Calu3 (cell line): ENCODE data around the gene OR2K2. TPM values are rescaled to one million over a fixed set of nuclear protein-coding genes. Genes with fewer than 3 reads are reported as not detected.

Experiments used
- Bru-seq: library from RNA; stranded (reverse); fragments of 400-500 nt; gene quantifications from one replicate; lab custom pipeline; 2021; lab: Mats Ljungman, UMichigan
- BruChase-seq, 2 experiments: library from RNA; stranded (reverse); fragments of 400-500 nt; gene quantifications; one replicate each; lab custom pipeline; 2021; lab: Mats Ljungman, UMichigan
- BruUV-seq: library from RNA; stranded (reverse); fragments of 400-500 nt; replicated peaks from 2 replicates; lab custom pipeline; 2021; lab: Mats Ljungman, UMichigan
- CTCF ChIA-PET: fragments of 300-600 bp; sonication (Branson Sonifier 250); formaldehyde crosslinking; loops from one replicate; lab custom pipeline; 2022; ENCODE audit warnings: antibody characterized with exemption; lab: Charles Lee
- DNase-seq: peaks from one replicate; pipeline ENCODE4 v3.0.0; 2022
- H3K27ac Mint-ChIP-seq: one replicate; pipeline ENCODE4 v1.8.0; 2022; ENCODE audit warnings: mixed read lengths; ENCODE audit not compliant: unreplicated experiment
- H3K27me3 Mint-ChIP-seq: one replicate; pipeline ENCODE4 v1.8.0; 2022; ENCODE audit warnings: mixed read lengths; ENCODE audit not compliant: unreplicated experiment
- H3K36me3 Mint-ChIP-seq: one replicate; pipeline ENCODE4 v1.8.0; 2022; ENCODE audit warnings: mild to moderate bottlenecking, moderate library complexity, mixed read lengths; ENCODE audit not compliant: insufficient read depth, unreplicated experiment
- H3K4me1 Mint-ChIP-seq: one replicate; pipeline ENCODE4 v1.8.0; 2022; ENCODE audit warnings: mild to moderate bottlenecking, low read depth, mixed read lengths; ENCODE audit not compliant: unreplicated experiment
- H3K4me3 Mint-ChIP-seq: one replicate; pipeline ENCODE4 v1.8.0; 2022; ENCODE audit warnings: mild to moderate bottlenecking, low read depth, moderate library complexity, mixed read lengths; ENCODE audit not compliant: unreplicated experiment
- H3K9me3 Mint-ChIP-seq: one replicate; pipeline ENCODE4 v1.8.0; 2022; ENCODE audit warnings: low read depth, mixed read lengths; ENCODE audit not compliant: unreplicated experiment
- CTCF ChIP-seq: fragments of 200-600 bp; IDR thresholded peaks from one replicate; pipeline ENCODE4 v1.8.0; 2022; ENCODE audit warnings: antibody characterized with exemption; ENCODE audit not compliant: unreplicated experiment
- intact Hi-C: fragments of 100-400 bp; cut with micrococcal nuclease; formaldehyde crosslinking; loops from one replicate; pipeline ENCODE4 v1.10.0; 2022; ENCODE audit not compliant: unreplicated experiment
- long read RNA-seq: library from polyadenylated mRNA; stranded (forward); transcript quantifications from one replicate; pipeline ENCODE4 v2.0.0, GENCODE V29; 2022
- total RNA-seq: library from RNA; stranded (reverse); gene quantifications from 2 replicates; pipeline ENCODE4 v1.2.3, GENCODE V29; 2022

The OR2K2 gene
- total RNA-seq (not detected in 2 replicates), Bru-seq, nascent RNA (percentile 23 among the genes with signal in this experiment), BruChase-seq, experiment 1, labeled RNA remaining after a 6-hour chase (percentile 11 among the genes with signal in this experiment), BruChase-seq, experiment 2, labeled RNA remaining after a 2-hour chase (percentile 10 among the genes with signal in this experiment)
- long read RNA-seq, result 0 reads

GRCh38 chr9:111330124-111330523 lies at the start of gene OR2K2:
Gene OR2K2 (minus strand): TSS chr9:111330224. CDS start chr9:111328433, 1,791 bp downstream.
- no peak within 1 kb of the TSS for H3K4me3 Mint-ChIP-seq
- H3K27me3 Mint-ChIP-seq, result peaks cover 16% of the 10 kb centered on the region
- DNase-seq, result no peak
- no peaks in the 10 kb centered on the region for H3K4me1 Mint-ChIP-seq
- BruUV-seq, result no TSS peak
- no peaks in the 10 kb centered on the region for H3K36me3 Mint-ChIP-seq
- CTCF ChIA-PET, result no interaction called here
- TF ChIP-seq CTCF, result no peak
- no peak within 1 kb of the TSS for H3K27ac Mint-ChIP-seq
- no peaks in the 10 kb centered on the region for H3K9me3 Mint-ChIP-seq
- intact Hi-C loops, result no loop called here

- Mint-ChIP-seq H3K36me3 (peaks cover 11% of the 10 kb centered on the region), H3K4me3 (no peak overlapping the region), H3K27me3 (no peaks in the 10 kb centered on the region), H3K9me3 (no peaks in the 10 kb centered on the region), H3K27ac (no peak overlapping the region), H3K4me1 (peaks cover 9% of the 10 kb centered on the region)
- CTCF ChIA-PET, result interaction anchor here (0.6 kb wide), 1 partner anchor 710 kb away, joined by 3 read pairs; no protein-coding TSS in a partner anchor
- BruUV-seq, result no TSS peak
- DNase-seq, result no peak
- intact Hi-C loops, result no loop called here
- TF ChIP-seq CTCF, result no peak
Measured at GRCh38 chr9:111375817-111376564, 46.0 kb upstream of the OR2K2 start.

DNA sequence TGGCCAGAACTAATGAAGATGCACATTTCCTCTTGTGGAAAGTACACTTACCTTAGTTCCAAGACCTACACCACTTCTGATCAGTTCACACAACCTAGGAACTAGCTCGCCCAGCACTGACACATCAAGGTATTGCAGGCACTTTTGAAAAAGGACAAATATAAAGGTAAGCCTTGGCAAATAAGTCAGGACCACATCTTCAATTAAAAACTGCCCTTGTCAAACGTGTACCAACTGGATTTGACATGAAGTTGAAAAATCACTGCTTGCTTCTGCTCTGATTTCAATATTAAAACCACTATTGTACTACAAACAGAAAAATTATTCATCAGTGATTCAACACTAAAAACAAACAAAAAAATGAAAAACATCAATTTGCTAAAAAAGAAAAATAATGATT lies 45.0 kb upstream of the OR2K2 start:
- BruUV-seq, result no TSS peak
- Mint-ChIP-seq H3K4me3 (no peak overlapping the region), H3K4me1 (peaks cover 9% of the 10 kb centered on the region), H3K9me3 (no peaks in the 10 kb centered on the region), H3K27ac (no peak overlapping the region), H3K27me3 (no peaks in the 10 kb centered on the region), H3K36me3 (peaks cover 11% of the 10 kb centered on the region)
- CTCF ChIA-PET, result no interaction called here
- no peak for DNase-seq
- intact Hi-C loops, result no loop called here
- no peak for TF ChIP-seq CTCF

GRCh38 chr9:111372297-111372696 lies 42.3 kb upstream of the OR2K2 start:
- CTCF ChIA-PET, result no interaction called here
- intact Hi-C loops, result no loop called here
- Mint-ChIP-seq H3K4me1 (peaks cover 9% of the 10 kb centered on the region), H3K9me3 (no peaks in the 10 kb centered on the region), H3K4me3 (no peak overlapping the region), H3K27ac (no peak overlapping the region), H3K27me3 (no peaks in the 10 kb centered on the region), H3K36me3 (peaks cover 11% of the 10 kb centered on the region)
- no peak for DNase-seq
- BruUV-seq, result no TSS peak
- no peak for TF ChIP-seq CTCF
